ENCODE data around the gene ZNF19.

DNA sequence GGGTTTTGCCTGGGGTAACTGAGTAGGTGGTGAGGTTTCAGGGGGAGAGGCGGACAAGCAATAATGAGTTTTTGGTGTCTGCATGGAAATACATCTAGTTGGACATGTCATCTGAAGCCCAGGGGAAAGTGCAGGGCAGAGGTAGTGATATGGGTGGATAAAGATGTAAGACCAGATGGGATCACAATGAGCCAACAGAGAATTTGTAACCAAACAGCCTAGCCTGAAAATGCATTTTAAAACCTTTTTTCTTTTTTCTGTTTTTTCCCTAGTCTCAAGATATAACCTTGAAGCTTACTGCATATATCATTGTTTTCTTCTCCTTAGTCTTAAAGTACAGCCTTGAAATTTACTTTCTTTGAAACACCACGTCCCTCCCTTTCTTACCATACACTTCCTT, 3.7 kb upstream of the ZNF19 start:
- TF ChIP-seq POLR2AphosphoS5 (IDR thresholded peaks at IDR 0.05) (no peak), CTCF (IDR thresholded peaks at IDR 0.05) (no peak)

Data from upper lobe of left lung (tissue), 4 donors.